Non-pigmented ciliary epithelial cell (primary cell): ENCODE results near the gene CRISPLD2.

Experiments
- DNase-seq: peaks from one replicate; pipeline ENCODE4 v3.0.0-alpha.2; 2010; ENCODE audit warnings: low read depth

The CRISPLD2 gene

DNA sequence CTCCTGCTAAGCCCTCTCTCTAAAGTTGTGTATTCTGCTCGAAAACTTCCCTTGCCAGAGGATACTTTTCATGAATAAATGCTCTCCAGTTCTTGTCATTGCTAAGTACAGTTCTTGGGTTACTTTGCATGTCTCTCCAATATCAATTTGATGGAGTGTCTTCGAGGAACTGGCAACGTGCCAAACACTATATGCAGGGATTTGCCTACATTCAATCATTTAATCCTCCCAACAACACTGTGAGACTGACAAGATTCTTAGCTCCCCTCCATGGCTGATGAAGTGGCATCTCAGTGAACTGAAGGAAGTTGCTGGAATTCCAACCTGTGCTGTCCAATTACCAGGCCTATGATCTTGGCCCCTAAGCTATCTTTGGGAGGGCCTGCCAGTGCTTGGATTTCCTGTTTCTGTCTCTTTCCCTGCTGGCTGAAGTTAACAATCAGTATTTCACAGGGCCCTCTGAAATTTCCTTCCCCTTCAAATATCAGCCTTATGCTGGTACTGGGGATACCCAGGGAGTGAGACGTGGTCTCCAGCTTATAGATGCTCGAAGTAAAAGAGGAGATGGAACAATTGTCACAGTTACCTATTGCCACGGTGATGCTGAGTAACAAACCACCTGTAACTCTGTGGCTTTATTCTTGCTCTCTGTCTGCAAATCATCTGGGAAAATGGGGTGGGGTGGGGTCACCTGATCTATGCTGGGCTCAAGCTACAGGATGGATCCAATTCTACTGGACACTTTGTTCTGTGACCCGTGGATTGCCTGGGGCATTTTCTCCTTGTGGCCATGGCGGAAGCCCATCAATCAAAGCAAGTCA is 19.4 kb upstream of the CRISPLD2 start:
- no peak for DNase-seq

GRCh38 chr16:84803146-84803545 is 16.6 kb upstream of the CRISPLD2 start:
- DNase-seq = no peak

DNA sequence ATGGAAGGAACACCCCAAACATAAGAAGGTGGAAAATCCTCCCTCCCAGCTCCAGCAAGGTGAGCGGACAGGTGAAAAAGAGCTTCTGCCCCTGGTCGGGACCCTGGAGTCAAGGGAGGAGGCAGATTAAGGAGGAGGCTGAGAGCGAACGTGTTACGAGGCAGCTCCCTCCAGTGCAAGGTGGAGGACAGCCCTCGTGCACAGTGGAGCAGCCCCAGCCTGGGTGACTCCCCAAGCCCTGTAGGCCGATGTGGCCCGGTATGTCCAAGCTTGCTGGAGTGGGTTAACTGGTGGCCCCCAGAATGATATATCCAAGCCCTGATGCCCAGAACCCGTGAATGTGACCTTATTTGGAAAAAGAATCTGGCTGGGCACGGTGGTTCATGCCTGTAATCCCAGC is 15.5 kb upstream of the CRISPLD2 start:
- DNase-seq = no peak

- DNase-seq = peak; percentile 75
These were observed 13.4 kb upstream of the CRISPLD2 start for GRCh38 chr16:84806256-84806889.

DNA sequence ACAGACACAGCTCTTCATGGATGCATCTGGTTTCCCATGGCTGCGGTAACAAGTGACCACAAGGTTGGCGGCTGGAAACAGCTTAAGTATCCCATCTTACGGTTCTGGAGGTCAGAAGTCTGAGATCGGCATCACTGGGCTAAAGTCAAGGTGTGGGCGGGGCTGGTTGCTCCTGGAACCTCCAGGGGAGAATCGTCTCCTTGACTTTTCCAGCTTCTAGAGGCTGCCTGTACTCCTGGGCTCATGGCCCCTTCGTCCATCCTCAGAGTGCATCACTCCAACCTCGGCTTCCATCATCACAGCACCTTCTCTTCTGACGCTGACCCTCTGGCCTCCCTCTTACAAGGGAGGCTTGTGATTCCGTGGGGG is 12.9 kb upstream of the CRISPLD2 start:
- DNase-seq = no peak

DNA sequence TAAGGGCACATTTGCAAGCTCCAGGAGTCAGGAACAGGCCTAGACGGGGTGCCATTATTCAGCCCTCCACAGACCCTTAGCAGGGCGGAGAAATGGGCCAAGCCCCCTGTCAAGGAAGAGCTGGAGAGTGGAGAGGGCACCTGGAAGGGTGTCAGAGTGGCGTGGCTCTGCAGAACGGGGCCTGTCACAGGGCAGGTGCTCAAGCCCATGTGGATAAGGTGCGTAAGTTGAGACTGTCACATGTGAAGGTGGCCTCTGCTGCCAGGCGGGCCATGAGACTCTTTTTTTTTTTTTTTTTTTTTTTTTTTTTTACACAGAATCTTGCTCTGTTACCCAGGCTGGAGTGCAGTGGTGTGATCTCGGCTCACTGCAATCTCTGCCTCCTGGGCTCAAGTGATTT is 12.0 kb upstream of the CRISPLD2 start:
- no peak for DNase-seq

DNA sequence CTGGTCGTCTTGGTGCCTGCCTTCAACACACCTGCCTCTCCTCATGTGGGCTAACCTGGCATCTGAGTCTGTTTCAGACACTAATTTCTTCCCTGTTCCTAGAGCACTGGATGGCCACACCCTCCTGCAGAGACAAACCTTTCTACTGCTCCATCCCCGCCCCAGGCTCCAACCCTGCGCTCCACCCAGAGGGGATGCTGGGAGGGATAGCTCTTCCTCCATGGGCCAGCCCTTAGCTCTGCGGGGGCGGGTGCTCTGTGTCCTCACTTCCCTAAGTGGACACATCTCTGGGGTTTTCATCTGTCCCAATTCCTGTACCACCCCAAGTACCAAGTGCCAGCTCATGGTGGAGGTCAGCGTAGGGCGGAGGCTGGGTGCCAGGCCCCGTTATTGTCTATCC is 11.0 kb upstream of the CRISPLD2 start:
- no peak for DNase-seq

- DNase-seq = no peak
These were observed 9.1 kb upstream of the CRISPLD2 start for GRCh38 chr16:84810518-84811273.

DNA sequence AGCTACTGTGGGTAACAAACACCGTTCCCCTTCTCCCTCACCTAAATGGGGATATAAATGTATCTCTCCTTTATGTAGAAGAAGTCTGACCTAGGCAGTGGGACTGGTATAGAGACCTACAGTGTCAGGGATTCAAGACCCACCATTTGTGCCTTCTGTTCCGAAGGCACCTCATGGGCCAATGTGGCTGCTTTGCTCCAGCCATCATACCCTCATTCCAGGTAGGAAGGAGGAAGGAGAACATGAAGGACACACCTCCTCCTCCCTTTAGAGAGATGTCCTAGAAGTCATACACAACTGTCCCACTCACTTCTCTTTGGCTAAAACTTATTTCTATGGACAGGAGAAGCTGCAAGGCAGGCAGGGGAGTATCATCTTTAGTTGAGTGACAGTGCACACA is 8.3 kb upstream of the CRISPLD2 start:
- DNase-seq = no peak

DNA sequence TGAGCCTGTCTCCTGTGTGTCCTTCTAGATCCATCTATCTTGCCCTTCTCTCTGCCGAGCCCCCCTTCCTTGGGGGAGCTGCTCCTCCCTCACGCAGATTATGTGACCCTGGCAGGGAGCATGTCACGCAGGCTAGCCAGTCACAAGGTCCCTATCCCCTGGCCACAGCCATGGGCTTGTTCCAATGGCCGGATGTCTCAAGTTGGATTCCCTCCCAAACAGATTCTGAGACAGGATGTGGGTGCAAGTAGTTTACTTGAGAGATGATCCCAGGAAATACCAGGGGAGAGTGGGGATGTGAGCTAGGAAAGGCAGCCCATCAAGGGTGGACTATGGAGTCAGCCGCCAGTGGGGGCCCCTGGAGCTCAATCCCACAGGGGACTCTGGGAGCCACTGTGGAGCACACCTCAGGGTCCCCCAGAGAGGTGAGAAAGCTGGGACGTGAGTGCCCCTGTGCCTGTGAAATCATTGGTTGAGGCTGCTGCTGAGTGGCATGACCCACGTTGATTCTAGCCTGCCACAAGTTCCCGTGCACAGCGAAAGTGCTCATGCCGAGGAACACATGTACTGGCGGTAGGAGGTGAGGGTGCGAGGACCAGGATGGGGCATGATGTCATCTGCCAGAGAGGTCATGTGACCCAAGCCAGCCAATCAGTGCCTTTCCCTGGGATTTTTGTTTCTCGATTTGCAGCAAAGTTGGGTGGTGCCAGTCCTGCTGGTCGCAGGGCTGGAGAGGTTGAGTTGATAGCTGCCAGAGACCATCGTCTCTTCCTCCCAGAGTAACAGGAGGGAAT is 6.4 kb upstream of the CRISPLD2 start:
- no peak for DNase-seq

- no peak for DNase-seq
These were observed 4.3 kb upstream of the CRISPLD2 start for GRCh38 chr16:84815462-84815861.

DNA sequence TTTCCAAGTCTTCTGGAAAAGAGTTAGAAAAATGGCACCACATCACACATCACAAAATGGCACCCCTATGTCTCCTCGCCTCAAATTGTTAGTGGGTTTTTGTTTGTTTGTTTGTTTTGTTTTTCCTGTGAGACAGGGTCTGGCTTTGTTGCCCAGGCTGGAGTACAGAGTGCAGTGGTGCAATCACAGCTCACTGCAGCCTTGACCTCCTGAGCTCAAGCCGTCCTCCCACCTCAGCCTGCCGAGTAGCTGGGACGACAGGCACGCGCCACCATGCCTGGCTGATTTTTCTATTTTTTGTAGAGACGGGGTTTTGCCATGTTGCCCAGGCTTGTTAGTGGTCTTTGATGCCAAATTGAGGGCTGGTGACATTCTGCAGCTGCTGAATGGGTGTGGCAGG is 3.8 kb upstream of the CRISPLD2 start:
- no peak for DNase-seq

GRCh38 chr16:84816485-84816884 is 3.3 kb upstream of the CRISPLD2 start:
- no peak for DNase-seq

GRCh38 chr16:84817206-84817605 is 2.6 kb upstream of the CRISPLD2 start:
- no peak for DNase-seq

DNA sequence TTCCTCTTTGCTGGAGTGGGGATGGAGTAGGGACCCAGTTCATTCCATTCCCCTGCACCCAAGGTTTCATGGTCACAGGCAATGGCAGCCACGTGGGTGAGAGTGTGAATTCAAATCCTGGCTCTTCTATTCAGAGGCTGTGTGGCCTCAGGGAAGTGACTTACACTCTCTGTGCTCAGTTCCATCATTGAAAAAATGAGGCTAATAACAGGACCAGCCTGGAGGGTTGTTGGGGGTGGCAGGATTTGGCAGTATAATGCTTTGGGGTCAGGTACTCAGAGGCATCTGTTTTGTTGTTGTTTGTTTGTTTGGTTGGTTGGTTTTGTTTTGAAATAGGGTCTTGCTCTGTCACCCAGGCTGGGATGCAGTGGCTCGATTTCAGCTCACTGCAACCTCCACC is 2.2 kb upstream of the CRISPLD2 start:
- DNase-seq = no peak

GRCh38 chr16:84818133-84818532 is 1.7 kb upstream of the CRISPLD2 start:
- no peak for DNase-seq

GRCh38 chr16:84818989-84819643 is 669 bp upstream of the CRISPLD2 start:
- DNase-seq = no peak

GRCh38 chr16:84820305-84820684 is 510 bp downstream of the CRISPLD2 start:
- DNase-seq = no peak

- DNase-seq = no peak
These were observed 986 bp downstream of the CRISPLD2 start for GRCh38 chr16:84820771-84821170.

DNA sequence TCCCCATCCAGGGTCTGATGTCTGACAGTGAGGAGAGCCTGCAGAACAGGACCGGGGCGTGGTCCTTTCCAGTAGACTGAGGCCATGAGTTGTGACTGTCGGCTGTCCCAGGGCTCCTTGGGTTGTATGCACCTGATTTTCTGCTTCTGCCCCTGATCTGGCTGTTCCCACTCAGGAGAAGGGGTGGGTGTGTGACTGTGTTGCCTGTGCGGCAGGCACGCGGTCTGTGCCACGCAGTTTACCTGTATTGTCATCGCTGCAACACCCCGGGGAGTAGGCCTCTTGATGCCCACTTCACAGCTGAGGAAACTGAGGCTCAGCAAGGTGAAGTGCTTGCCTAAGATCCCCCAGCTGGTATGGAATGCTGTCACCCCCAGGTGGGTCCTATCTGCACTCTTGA is 1.4 kb downstream of the CRISPLD2 start:
- DNase-seq = no peak

DNA sequence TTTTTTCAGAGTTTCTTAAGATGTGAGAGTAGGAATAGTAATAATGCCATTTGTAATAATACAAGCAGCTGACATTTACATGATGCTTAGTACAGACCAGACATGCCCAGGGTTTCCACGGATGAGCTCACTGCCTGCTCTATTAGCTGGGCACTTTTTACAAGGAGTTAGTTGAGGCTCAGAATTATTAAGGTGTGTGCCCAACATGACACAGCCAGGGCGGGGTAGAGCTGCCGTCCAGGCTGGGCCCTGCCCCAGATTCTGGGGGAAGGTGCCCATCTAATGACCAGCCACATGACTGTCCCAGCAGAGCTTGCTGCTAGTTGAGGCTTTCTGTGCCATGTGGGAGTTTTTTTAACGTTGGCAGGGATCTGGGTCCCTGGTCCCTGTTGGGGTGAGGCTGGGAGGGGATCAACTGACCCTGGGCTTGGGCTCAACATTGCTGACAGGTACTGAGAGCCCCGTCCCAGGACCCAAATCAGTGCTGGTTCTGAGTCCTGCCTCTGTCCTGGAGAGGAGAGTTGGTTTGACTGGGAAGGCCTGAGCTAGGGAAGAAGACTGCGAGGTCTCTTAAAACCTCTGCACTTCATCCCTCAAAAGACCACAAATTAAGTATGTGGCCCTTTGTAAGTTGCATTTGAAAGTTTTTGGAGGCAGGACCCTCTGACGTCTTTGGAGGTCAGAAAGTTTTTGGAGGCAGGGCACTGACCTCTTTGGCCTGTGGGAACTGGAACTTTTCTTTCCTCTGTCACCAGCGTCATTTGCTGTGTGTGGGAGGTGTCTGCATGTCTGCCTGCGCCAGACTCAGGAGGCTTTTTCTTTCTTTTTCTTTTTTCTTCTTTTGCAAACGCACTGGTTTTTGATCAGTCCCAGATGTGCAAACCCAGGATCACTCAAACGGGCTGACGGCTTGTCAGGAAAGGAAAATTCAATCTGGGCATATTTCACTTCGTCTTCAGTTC is 2.2 kb downstream of the CRISPLD2 start:
- no peak for DNase-seq
